Measurements from ENCODE around the gene CYP26B1.

The CYP26B1 gene

DNA sequence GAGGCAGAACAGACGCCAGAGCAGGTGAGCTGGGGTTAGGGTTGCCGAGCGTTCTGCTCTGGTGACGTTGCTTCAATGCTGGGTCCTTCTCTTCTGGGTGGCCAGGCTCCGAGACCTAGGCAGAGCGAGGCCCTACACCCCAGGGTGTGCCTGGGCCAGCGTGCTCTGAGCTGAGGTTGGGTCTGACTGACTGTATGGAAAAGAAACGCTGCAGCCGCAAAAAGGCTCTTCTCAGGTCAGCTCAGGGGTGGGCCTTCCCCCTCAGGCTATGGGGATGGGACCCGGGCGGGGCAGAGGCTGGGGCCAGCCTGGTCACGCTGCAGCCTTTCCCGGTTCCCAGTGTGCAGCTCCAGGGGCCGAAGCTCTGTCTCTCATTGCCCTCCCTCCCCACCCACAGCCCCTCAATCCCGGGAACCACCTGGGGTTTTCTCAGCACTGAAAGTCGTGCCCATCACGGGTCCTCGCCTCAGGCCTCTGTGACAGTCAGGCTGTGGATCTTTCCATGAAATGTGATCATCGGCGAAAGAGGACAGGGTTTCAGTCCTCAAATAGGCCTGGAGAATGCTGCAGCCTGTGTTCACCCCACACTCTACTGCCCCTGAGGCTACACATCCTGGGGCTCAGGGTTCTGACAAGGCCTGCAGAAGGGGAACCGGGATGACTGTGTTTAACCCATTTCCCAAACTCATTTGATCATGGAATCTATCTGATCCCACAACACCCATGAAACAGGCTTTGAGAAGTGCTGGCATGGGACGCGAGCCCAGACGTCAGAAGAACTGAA lies 19.4 kb downstream of the CYP26B1 start:
- no peak for DNase-seq

GRCh38 chr2:72127401-72128058 lies 20.1 kb downstream of the CYP26B1 start:
- no peak for DNase-seq

- no peak for DNase-seq
These were observed 21.2 kb downstream of the CYP26B1 start for GRCh38 chr2:72126186-72127100.

DNA sequence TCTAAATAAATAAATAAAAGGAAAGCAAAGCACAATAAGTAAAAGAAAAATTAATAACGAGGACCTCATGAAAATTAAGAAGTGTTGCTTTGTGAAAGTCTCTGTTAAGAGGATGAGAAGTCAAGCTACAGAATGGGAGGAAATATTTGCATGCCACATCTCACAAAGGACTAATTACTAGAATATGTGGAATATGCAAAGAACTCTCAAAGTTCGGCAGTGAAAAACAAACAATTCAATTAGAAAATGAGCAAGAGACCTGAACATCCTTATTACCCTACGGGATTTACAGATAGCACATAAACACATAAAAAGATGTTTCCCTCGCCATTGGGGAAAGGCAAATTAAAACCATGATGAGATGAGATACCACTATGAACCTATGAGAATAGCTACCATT lies 23.3 kb downstream of the CYP26B1 start:
- DNase-seq, result no peak

DNA sequence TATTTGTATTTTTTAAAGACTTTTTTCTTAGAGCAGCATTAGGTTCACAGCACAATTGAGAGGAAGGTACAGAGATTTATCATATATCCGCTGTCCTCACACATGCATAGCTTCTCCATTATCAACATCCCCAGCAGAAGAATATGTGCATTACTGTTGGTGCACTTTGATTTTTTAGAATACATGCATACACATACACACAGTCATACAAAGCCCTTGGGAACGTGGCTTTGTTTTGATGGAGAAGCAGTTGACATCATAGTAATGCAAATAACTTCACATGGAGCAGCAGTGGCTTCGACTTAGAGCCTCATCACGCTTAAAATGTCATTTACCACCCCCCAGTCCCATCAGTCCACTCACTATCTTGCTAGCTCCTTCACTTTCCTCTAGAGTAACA lies 26.5 kb downstream of the CYP26B1 start:
- DNase-seq, result no peak

GRCh38 chr2:72118951-72119350 lies 28.7 kb downstream of the CYP26B1 start:
- DNase-seq, result no peak

- no peak for DNase-seq
These were observed 29.3 kb downstream of the CYP26B1 start for GRCh38 chr2:72118386-72118785.

DNA sequence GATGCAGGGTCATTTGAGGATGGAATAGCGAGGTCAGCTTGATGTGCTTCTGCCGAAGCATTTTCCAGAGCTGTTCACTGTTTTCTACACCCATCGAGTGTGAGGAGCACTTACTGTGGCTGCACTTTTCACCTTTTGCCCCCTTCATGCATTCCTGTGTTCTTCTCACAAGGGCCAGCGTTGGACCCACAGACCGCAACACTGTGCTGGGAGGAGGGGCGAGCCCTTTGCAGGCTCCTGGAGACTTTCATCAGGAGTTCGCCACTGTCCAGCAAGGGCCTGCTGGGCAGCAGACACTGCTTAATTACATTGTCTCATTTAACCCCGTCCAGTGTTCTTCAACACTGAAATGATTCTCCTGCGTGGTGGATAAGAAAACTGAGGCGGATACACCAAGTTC lies 29.9 kb downstream of the CYP26B1 start:
- DNase-seq, result no peak

- no peak for DNase-seq
These were observed 30.6 kb downstream of the CYP26B1 start for GRCh38 chr2:72117029-72117428.

- DNase-seq, result no peak
These were observed 31.6 kb downstream of the CYP26B1 start for GRCh38 chr2:72116081-72116533.

GRCh38 chr2:72115110-72116080 lies 32.3 kb downstream of the CYP26B1 start:
- DNase-seq, result no peak

- DNase-seq, result no peak
These were observed 33.0 kb downstream of the CYP26B1 start for GRCh38 chr2:72114693-72115051.

GRCh38 chr2:72113847-72114692 lies 33.6 kb downstream of the CYP26B1 start:
- no peak for DNase-seq

DNA sequence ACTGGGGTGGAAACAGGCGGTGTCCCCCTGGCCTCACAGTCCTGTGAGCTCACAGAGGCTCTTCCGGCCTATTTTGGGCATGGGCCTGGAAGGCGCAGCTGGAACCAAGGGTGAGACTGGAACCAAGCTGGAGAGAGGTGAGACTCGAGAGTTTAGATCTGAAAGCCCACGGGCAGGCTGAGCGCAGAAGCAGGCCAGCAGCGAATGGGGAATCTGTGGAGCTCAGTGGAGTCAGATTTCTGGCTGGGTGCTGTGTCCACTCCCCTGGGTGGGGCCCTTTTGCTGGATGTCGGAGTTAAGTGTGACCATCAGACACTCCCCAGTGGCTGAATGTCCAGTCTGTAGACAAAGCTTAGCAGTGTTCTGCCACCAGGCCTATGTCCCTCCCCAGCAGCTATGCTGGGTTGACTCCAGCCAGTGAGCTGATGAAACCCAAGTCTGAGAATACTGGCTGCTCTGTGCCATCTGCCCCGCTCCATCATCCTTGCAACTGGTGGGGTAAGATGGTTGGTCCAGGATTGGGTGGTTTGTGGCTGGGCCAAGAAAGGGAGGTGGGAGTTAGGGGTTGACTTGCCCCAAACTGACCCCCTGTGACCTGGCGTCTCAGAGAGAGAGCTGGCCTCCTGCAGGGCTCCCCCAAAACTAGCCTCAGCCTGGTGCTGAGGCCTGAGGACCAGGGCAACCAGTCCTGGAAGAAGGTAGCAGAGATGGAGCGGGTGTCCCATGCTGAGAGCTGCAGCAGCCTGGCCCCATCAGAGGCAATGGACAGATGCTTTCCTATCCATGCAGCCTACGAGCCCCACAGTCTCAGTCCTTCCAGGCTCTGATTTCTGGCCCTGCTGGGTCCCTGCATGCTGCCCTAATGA lies 34.4 kb downstream of the CYP26B1 start:
- no peak for DNase-seq

DNA sequence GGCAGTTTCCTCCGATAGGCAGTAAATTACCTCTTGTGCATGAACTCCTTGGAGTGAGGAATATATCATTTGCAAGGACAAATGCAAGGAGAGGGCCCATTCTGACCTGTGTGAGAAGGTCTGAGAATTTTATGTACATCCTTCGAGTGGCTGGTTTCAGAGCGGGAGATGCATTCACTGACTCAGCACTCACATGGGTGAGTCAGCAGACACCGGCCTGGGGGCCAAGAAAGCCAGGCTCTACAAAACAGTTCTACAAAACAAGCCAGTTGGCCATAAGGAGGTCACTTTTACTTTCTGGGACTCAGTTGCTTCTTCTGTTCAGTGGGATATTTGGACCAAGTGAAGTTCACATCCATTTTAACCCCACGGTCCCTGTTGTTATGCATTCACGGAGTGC lies 35.3 kb downstream of the CYP26B1 start:
- DNase-seq, result no peak

GRCh38 chr2:72111061-72111460 lies 36.6 kb downstream of the CYP26B1 start:
- no peak for DNase-seq

GRCh38 chr2:72109904-72110303 lies 37.8 kb downstream of the CYP26B1 start:
- DNase-seq, result no peak

GRCh38 chr2:72109291-72109690 lies 38.4 kb downstream of the CYP26B1 start:
- DNase-seq, result no peak

- no peak for DNase-seq
These were observed 39.5 kb downstream of the CYP26B1 start for GRCh38 chr2:72108121-72108520.

GRCh38 chr2:72106978-72107377 lies 40.7 kb downstream of the CYP26B1 start:
- no peak for DNase-seq

Data from NCI-H1417 treated with DMSO at 0.1 percent for 48 hours (cell line).